Ovary (tissue), 3 donors: ENCODE results near the gene CSF2.

ENCODE experiments used
- EP300 ChIP-seq: sonication (generic); formaldehyde crosslinking; IDR thresholded peaks from one replicate; pipeline ENCODE4 v1.6.1; 2017; ENCODE audit warnings: antibody characterized with exemption
- TF ChIP-seq, protein P1 (sequence below), 3 donors: fragments of 450-650 bp in 2 of 3; fragments of 200-600 bp in 1 of 3; IDR thresholded peaks; one replicate each; pipeline versions ENCODE4 v1.5.1 to v1.8.0; 2016 to 2022; ENCODE audit warnings: antibody characterized with exemption in 3 of 3, mild to moderate bottlenecking in 1 of 3
- donor health status: DM: no; HTN: no; CAD: no.

DNA sequence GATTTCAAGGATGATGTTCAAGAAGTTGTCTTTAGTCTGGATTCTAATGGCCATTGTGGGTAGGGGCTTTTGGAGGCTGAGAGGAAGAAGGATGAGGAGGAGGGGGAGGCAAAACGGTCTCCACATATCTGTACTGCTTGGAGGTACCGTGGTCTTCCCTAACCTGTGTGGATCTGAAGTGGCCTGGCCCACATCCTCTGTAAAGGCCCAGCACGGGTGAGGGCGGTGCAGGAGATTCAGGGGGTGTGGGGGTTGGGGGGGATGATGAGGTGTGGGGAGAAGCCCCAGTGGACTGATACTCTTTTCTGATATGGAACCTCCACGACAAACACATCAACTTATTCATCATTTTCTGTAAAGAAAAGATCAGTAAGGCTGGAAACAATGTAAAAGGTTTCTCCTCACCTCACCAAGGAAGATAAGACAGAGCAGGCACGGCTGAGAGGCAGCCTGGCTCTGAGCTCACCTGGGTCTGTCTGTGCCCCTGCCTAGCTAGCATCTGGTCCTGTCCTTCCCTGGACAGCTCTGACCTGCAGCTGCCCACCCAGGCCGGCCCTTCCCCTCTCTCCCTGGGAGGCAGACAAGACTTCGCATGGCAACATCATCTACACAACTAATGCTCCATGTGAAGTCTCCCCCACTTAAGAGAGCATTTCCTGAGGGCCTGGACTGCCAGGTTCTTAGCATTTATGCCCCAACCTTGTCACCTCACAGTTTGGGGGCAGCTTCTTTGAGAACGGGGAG lies 18.7 kb upstream of the CSF2 start:
- TF ChIP-seq EP300: no peak
- TF ChIP-seq, protein P1, sequence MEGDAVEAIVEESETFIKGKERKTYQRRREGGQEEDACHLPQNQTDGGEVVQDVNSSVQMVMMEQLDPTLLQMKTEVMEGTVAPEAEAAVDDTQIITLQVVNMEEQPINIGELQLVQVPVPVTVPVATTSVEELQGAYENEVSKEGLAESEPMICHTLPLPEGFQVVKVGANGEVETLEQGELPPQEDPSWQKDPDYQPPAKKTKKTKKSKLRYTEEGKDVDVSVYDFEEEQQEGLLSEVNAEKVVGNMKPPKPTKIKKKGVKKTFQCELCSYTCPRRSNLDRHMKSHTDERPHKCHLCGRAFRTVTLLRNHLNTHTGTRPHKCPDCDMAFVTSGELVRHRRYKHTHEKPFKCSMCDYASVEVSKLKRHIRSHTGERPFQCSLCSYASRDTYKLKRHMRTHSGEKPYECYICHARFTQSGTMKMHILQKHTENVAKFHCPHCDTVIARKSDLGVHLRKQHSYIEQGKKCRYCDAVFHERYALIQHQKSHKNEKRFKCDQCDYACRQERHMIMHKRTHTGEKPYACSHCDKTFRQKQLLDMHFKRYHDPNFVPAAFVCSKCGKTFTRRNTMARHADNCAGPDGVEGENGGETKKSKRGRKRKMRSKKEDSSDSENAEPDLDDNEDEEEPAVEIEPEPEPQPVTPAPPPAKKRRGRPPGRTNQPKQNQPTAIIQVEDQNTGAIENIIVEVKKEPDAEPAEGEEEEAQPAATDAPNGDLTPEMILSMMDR (IDR thresholded peaks at IDR 0.05): no peak
